HUES48 (cell line): Measurements from ENCODE around the gene UPF1.

Experiments used
- H3K27ac ChIP-seq: one replicate; pipeline ENCODE4 v1.7.0; 2013; ENCODE audit warnings: low read depth, low read length, inconsistent platforms
- H3K27me3 ChIP-seq: 2 replicates; pipeline ENCODE4 v1.6.1; 2013; ENCODE audit warnings: mild to moderate bottlenecking, low read length; ENCODE audit not compliant: control insufficient read depth, insufficient read depth
- H3K36me3 ChIP-seq: 2 replicates; pipeline ENCODE4 v1.6.1; 2013; ENCODE audit warnings: low read length; ENCODE audit not compliant: control insufficient read depth, insufficient read depth
- H3K4me1 ChIP-seq: 2 replicates; pipeline ENCODE4 v1.6.1; 2013; ENCODE audit warnings: mild to moderate bottlenecking, low read length; ENCODE audit not compliant: control insufficient read depth, insufficient read depth
- H3K4me3 ChIP-seq: 2 replicates; pipeline ENCODE4 v1.5.1; 2013; ENCODE audit warnings: mild to moderate bottlenecking, low read depth, low read length
- H3K9ac ChIP-seq: 2 replicates; pipeline ENCODE4 v1.6.1; 2013; ENCODE audit warnings: mild to moderate bottlenecking, low read depth, low read length, moderate library complexity
- H3K9me3 ChIP-seq: 2 replicates; pipeline ENCODE4 v1.6.1; 2013; ENCODE audit warnings: low read length; ENCODE audit not compliant: control insufficient read depth, insufficient read depth

Gene UPF1

DNA sequence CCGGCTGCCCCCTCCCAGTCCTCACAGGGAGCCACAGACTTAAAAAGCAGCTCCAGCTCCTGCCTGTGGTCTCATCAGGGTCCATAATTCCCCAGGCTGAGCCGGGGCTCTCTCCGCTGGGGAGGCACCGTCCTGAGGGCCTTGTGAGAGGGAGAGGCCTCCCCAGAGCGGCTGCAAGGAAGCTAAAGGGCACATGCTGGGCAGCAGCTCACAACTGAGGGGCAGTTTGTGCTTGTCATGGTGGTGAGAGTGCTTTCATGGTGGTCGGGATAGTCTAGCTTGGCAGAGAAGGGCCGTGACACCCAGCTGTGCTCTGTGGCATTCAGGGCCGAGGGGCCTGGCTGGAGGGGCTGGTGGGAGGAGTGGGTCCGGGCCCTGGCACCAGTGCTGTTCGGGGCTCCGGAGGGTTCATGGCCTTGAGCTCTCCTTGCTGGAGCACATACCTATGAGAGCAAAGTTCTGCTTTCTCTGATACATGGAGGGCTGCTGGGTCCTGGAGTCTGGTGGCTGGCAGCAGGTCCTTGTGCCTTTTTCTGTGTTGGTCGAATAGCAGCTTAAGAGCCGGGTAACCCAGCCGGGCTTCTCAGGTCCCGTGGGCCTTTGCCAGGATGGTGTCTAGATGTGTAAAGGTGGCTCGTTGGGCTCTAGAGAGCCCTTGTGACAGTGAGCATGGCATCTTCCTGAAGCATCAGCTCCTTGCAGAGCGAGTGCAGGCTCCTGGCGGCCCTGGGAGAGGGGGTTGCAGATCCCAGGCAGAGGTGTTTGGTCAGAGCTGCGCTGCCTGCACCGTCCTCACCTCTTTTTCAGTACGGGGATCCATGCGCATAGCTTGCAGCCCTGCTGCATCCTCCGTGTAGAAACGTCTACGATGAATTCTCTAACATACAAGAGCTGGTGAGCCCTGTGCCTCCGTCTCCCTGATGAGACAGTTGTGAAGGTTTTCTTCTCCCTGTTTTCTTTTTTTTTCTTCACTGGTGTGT is 8.8 kb downstream of the UPF1 start:
- peaks cover 22% of the 10 kb centered on the region for H3K36me3 ChIP-seq
- H3K9me3 ChIP-seq: no peaks in the 10 kb centered on the region
- H3K4me1 ChIP-seq: peaks cover 12% of the 10 kb centered on the region; the same call in 1 of the 2 replicates
- no peak overlapping the region for H3K27ac ChIP-seq
- no peak overlapping the region for H3K4me3 ChIP-seq
- H3K27me3 ChIP-seq: no peaks in the 10 kb centered on the region
- H3K9ac ChIP-seq: no peak overlapping the region

DNA sequence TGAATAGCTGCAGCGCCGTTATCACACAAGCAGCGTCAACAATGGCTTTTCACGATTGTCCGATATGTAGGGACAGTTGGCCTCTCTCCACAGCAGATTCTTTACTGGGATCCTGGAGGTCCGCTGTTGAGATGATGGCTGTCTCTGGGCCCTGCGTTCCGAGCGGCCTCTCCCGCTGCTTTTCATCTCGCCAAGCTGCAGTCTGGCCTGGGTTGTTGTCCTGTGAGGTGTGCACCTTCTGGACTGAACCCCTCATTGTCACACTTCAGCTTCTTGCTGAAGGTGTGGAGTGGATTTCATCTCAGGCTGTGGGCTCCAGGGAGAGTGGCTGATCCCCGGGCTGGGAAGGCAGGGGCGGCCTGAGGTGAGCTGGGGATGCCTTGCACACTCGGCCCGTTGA is 9.6 kb downstream of the UPF1 start:
- Histone ChIP-seq H3K9ac (no peak overlapping the region), H3K9me3 (no peaks in the 10 kb centered on the region), H3K27me3 (no peaks in the 10 kb centered on the region), H3K4me1 (peaks cover 12% of the 10 kb centered on the region; the same call in 1 of the 2 replicates), H3K4me3 (no peak overlapping the region), H3K27ac (no peak overlapping the region), H3K36me3 (peaks cover 20% of the 10 kb centered on the region)

DNA sequence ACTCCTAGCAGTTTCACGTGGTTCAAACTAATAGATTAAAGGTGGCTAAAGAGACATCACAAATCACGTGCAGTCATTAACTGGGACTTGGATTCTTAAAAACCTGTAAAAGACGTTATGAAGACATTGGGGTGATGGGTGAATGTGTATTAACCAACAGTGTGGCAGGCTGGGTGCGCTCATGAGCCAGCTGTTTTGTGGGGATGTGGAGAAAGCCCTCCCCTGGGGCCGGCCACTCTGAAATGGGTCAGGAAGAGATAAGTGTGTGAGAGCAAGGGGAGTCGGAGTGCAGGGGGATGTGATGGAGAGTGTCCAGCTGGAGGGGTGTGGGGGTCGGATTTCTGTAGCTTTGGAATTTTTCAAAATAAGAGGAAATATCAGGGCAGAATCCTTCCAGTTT is 10.4 kb downstream of the UPF1 start:
- no peak overlapping the region for H3K27ac ChIP-seq
- H3K27me3 ChIP-seq: no peaks in the 10 kb centered on the region
- peaks cover 12% of the 10 kb centered on the region; the same call in 1 of the 2 replicates for H3K4me1 ChIP-seq
- H3K4me3 ChIP-seq: no peak overlapping the region
- H3K9ac ChIP-seq: no peak overlapping the region
- H3K36me3 ChIP-seq: peaks cover 19% of the 10 kb centered on the region
- no peaks in the 10 kb centered on the region for H3K9me3 ChIP-seq

DNA sequence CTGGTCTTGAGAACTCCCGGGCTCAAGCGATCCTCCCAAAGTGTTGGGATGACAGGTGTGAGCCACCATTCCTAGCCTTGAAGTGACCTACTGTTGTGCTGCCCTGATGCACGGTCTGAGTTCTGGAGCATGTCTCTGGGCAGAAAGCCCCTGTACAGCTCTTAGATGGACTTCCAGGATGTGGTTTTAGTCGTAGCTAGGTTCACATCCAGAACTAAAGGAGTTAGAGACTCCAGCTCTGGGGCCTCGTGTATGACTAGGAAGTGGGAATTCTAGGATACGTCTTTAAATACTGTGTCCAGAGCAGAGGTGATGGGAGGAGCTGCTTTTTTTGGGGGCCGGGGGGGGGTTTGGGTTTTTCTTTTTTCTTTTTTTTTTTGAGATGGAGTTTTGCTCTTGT is 12.2 kb downstream of the UPF1 start:
- no peaks in the 10 kb centered on the region for H3K27me3 ChIP-seq
- no peak overlapping the region for H3K9ac ChIP-seq
- no peak overlapping the region for H3K4me3 ChIP-seq
- H3K9me3 ChIP-seq: no peaks in the 10 kb centered on the region
- H3K4me1 ChIP-seq: peaks cover 12% of the 10 kb centered on the region; the same call in 1 of the 2 replicates
- no peak overlapping the region for H3K27ac ChIP-seq
- H3K36me3 ChIP-seq: peaks cover 20% of the 10 kb centered on the region

DNA sequence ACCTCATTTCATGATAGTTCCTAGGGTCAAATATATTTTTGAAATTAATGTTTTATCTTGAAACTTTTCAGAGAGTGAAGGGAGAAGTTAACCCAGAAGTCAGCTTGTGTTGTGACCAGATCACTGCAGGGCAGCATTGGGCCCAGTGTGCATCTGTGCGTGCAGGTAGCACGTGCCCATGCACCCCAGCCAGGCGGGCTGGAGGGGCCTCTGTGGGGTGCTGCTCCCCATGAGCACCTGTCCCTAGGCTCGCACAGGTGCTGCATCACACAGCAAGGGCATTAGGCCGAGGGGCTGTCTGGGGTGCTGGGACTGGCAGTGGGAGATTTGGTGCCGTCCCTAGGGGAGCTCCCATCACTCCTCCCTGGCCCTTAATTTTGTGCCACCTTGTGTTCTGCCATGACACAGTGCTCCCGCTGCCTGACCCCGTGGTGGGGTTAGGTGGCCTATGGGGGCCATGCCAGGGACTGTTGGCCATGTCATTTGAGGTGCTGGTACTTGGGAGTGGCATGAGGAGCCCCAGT is 13.1 kb downstream of the UPF1 start:
- Histone ChIP-seq H3K36me3 (peaks cover 29% of the 10 kb centered on the region), H3K27me3 (no peaks in the 10 kb centered on the region), H3K9me3 (no peaks in the 10 kb centered on the region), H3K27ac (no peak overlapping the region), H3K4me1 (peaks cover 6% of the 10 kb centered on the region; the same call in 1 of the 2 replicates), H3K9ac (no peak overlapping the region), H3K4me3 (no peak overlapping the region)

DNA sequence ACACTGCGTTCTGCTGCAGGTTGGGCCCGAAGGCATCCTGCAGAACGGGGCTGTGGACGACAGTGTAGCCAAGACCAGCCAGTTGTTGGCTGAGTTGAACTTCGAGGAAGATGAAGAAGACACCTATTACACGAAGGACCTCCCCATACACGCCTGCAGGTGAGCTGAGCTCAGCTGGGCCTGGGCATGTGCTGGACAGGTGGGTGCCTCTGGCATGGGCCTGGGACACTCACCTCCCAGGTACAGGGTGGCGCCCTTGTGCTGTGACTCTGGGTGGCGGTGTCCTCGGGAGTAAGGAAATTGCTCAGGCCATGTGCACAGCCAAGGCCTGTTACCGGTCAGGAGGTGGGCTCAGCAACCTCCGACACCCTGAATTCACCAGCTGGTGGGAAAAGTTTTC is 14.2 kb downstream of the UPF1 start:
- Histone ChIP-seq H3K9ac (no peak overlapping the region), H3K9me3 (no peaks in the 10 kb centered on the region), H3K4me3 (no peak overlapping the region), H3K4me1 (no peaks in the 10 kb centered on the region), H3K36me3 (peaks cover 40% of the 10 kb centered on the region), H3K27ac (no peak overlapping the region), H3K27me3 (no peaks in the 10 kb centered on the region)

DNA sequence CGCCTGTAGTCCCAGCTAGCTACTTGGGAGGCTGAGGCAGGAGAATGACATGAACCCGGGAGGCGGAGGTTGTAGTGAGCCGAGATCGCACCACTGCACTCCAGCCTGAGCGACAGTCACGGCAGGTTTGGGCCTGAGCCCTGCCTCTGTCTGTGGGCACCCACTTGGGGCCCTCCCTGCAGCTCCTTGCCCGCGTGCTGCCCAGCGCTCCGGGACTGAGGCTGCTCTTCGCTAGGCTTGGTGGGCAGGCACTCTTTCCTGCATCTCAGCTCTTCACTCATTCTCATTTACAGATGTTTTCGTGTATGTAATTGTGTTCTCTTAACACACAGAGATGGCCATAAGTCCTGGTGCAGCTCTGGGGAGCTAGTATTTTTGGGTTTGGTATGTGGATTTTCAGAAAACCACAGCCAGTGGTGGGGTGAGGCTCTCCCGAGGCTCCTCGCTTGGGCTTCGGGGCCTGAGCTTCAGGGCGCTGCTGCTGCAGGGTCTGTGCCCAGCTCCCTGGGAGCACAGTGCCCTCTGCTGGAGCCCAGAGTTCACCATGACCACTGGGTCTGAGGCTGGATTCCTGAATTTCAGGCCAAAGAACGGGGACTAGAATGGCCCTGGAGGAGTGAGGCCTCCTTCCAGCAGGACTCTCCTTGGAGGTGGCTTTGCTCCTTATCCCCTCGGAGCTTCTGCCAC is 15.2 kb downstream of the UPF1 start:
- Histone ChIP-seq H3K4me3 (no peak overlapping the region), H3K27ac (peak overlapping the region; percentile 9), H3K4me1 (no peaks in the 10 kb centered on the region), H3K9me3 (no peaks in the 10 kb centered on the region), H3K36me3 (peaks cover 50% of the 10 kb centered on the region), H3K27me3 (no peaks in the 10 kb centered on the region), H3K9ac (no peak overlapping the region)

DNA sequence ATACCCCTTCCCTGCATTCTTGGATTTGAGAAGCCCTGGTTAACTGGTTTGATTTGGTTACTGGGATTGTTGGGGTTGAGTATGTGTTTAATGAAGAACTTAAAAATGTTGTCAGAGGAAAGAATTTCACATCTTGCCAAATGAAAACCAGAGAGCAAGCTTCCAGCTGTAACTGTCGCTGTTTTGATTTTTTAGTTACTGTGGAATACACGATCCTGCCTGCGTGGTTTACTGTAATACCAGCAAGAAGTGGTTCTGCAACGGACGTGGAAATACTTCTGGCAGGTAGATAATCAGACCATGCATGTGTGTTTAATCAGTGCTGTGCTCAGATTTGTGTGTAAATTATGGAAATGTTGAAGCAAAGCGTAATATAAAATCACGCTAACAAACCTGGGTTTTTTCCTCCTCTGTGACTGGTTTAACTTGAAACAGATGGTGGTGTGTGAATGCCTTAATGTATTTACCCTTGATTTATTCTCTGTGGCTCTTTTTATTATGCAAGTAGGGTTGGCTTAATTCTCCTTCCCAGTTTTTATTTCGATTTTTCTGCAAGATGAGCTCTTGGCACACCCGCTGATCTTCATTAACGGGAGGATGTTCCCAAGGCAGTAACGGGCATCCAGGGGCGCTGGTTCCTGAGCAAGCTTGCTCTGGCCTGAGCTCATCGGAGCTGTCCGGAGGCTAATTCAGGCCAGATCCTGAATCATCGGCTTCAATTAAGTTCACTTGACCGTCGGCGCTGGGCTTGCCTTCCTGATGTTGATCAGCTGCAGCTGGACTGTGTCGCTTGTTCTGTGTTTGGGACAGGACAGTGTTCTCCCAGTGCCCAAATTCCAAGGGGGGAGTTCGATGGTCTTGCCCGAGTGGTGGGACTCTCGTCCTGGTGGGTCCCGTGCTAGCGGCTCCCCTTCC is 16.0 kb downstream of the UPF1 start:
- Histone ChIP-seq H3K9ac (no peak overlapping the region), H3K9me3 (no peaks in the 10 kb centered on the region), H3K4me1 (no peaks in the 10 kb centered on the region), H3K4me3 (no peak overlapping the region), H3K27me3 (no peaks in the 10 kb centered on the region), H3K36me3 (peaks cover 56% of the 10 kb centered on the region), H3K27ac (peak overlapping the region; percentile 9)

DNA sequence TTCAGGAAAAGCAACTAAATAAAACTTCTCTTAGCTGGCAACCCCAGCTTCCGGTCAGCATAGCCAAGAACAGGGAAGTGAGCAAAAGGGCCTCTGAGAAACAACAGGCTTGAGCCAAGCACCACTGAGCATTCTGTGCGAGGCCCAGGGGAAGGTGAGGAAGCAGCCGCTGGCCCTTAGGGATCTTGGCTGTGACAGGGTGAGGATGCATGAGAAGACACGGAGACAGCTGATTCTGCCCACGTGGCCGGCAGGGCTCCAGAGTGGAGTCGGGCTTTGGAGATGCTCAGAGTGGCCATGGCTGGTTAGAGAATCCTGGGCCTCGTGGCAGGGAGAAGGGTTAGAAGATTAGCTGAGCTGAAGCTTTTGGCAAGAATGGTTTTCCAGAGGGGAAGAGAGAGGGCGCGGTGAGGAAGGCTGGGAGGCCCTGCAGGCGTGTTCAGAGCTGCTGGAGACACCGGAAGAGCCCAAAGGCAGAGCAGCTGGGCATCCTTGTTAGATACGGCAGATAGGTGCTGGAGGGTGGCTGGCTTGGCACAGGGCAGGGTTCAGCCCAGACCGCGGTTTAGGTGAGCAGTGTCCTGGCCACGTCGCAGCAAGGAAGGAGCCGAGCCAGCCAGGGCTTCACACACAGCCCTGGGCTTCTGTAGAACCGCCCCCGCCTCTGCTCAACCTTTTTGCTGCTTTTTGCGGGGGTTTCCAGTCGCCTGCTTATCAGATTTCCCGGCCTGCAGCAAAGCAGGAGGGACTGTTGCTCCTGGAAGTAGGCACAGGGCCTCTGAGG is 17.3 kb downstream of the UPF1 start:
- Histone ChIP-seq H3K9me3 (no peaks in the 10 kb centered on the region), H3K27ac (no peak overlapping the region), H3K4me1 (no peaks in the 10 kb centered on the region), H3K27me3 (no peaks in the 10 kb centered on the region), H3K36me3 (peaks cover 69% of the 10 kb centered on the region), H3K9ac (no peak overlapping the region), H3K4me3 (no peak overlapping the region)
